ENCODE results near the gene COL17A1.

Gene COL17A1

GRCh38 chr10:104074505-104074904, 11.2 kb downstream of the COL17A1 start:
- Histone ChIP-seq H3K36me3 (replicated peaks; ENCODE audit: insufficient read depth, low read length) (no peaks in the 10 kb centered on the region), H3F3A (ENCODE audit: insufficient read depth, low read length) (no peaks in the 10 kb centered on the region), H3K27ac (ENCODE audit: low read length) (no peak overlapping the region), H3K9ac (ENCODE audit: low read length) (no peak overlapping the region), H3K9me2 (replicated peaks; ENCODE audit: insufficient read depth, low read length) (no peaks in the 10 kb centered on the region), H3K4me1 (ENCODE audit: low read length) (no peaks in the 10 kb centered on the region), H2AFZ (ENCODE audit: low read length) (no peak overlapping the region), H4K20me1 (ENCODE audit: insufficient read depth, low read length) (no peaks in the 10 kb centered on the region), H3K9me3 (replicated peaks; ENCODE audit: insufficient read depth, low read length) (no peaks in the 10 kb centered on the region), H3K27me3 (replicated peaks; ENCODE audit: insufficient read depth, low read length) (no peaks in the 10 kb centered on the region), H3K4me3 (ENCODE audit: low read length) (no peak overlapping the region), H3K79me2 (ENCODE audit: low read length) (no peaks in the 10 kb centered on the region), H3K4me2 (ENCODE audit: low read depth, low read length) (no peak overlapping the region)
- no peak for DNase-seq
- TF ChIP-seq CTCF (IDR thresholded peaks at IDR 0.05; ENCODE audit: low read length) (no peak), EZH2phosphoT487 (IDR thresholded peaks at IDR 0.05; ENCODE audit: low read length) (no peak), EZH2 (optimal IDR thresholded peaks at IDR 0.05; ENCODE audit: low read depth, low read length) (no peak)

GRCh38 chr10:104072786-104073185, 12.9 kb downstream of the COL17A1 start:
- no peak overlapping the region for H2AFZ ChIP-seq (ENCODE audit: low read length)
- no peak overlapping the region for H3K4me3 ChIP-seq (ENCODE audit: low read length)
- no peak overlapping the region for H3K27ac ChIP-seq (ENCODE audit: low read length)

GRCh38 chr10:104069613-104070012, 16.1 kb downstream of the COL17A1 start:
- Histone ChIP-seq H3K9me2 (replicated peaks; ENCODE audit: insufficient read depth, low read length) (no peaks in the 10 kb centered on the region), H3F3A (ENCODE audit: insufficient read depth, low read length) (no peaks in the 10 kb centered on the region), H3K9ac (ENCODE audit: low read length) (no peak overlapping the region), H3K27ac (ENCODE audit: low read length) (no peak overlapping the region), H3K36me3 (replicated peaks; ENCODE audit: insufficient read depth, low read length) (no peaks in the 10 kb centered on the region), H3K9me3 (replicated peaks; ENCODE audit: insufficient read depth, low read length) (no peaks in the 10 kb centered on the region), H2AFZ (ENCODE audit: low read length) (no peak overlapping the region), H4K20me1 (ENCODE audit: insufficient read depth, low read length) (no peaks in the 10 kb centered on the region), H3K4me1 (ENCODE audit: low read length) (no peaks in the 10 kb centered on the region), H3K4me2 (ENCODE audit: low read depth, low read length) (no peak overlapping the region), H3K79me2 (ENCODE audit: low read length) (no peaks in the 10 kb centered on the region), H3K27me3 (replicated peaks; ENCODE audit: insufficient read depth, low read length) (no peaks in the 10 kb centered on the region), H3K4me3 (ENCODE audit: low read length) (no peak overlapping the region)
- TF ChIP-seq EZH2 (optimal IDR thresholded peaks at IDR 0.05; ENCODE audit: low read depth, low read length) (no peak), EZH2phosphoT487 (IDR thresholded peaks at IDR 0.05; ENCODE audit: low read length) (no peak), CTCF (IDR thresholded peaks at IDR 0.05; ENCODE audit: low read length) (no peak)
- DNase-seq, result no peak

More at GRCh38 chr10:104072786-104073185, 12.9 kb downstream of the COL17A1 start:
- TF ChIP-seq CTCF (IDR thresholded peaks at IDR 0.05; ENCODE audit: low read length) (no peak), EZH2phosphoT487 (IDR thresholded peaks at IDR 0.05; ENCODE audit: low read length) (no peak), EZH2 (optimal IDR thresholded peaks at IDR 0.05; ENCODE audit: low read depth, low read length) (no peak)
- no peak overlapping the region for H3K9ac ChIP-seq (ENCODE audit: low read length)
- no peak overlapping the region for H3K4me2 ChIP-seq (ENCODE audit: low read depth, low read length)
- H3K9me2 ChIP-seq (replicated peaks; ENCODE audit: insufficient read depth, low read length), result no peaks in the 10 kb centered on the region
- no peaks in the 10 kb centered on the region for H3K27me3 ChIP-seq (replicated peaks; ENCODE audit: insufficient read depth, low read length)
- no peaks in the 10 kb centered on the region for H4K20me1 ChIP-seq (ENCODE audit: insufficient read depth, low read length)
- no peaks in the 10 kb centered on the region for H3K4me1 ChIP-seq (ENCODE audit: low read length)
- DNase-seq, result no peak
- H3K79me2 ChIP-seq (ENCODE audit: low read length), result no peaks in the 10 kb centered on the region
- no peaks in the 10 kb centered on the region for H3K9me3 ChIP-seq (replicated peaks; ENCODE audit: insufficient read depth, low read length)
- no peaks in the 10 kb centered on the region for H3K36me3 ChIP-seq (replicated peaks; ENCODE audit: insufficient read depth, low read length)
- no peaks in the 10 kb centered on the region for H3F3A ChIP-seq (ENCODE audit: insufficient read depth, low read length)

Measured in MM.1S (cell line).